MM.1S (cell line): ENCODE results near the gene KNOP1.

Experiments
- DNase-seq: peaks from one replicate; pipeline ENCODE4 v3.0.0-alpha.2; 2015
- H2AFZ ChIP-seq: fragments of 300-600 bp; sonication (generic); 2 replicates; pipeline ENCODE4 v1.6.0; 2016; ENCODE audit warnings: antibody characterized with exemption, low read length
- H3F3A ChIP-seq: fragments of 300-600 bp; sonication (generic); 2 replicates; pipeline ENCODE4 v1.6.1; 2016; ENCODE audit warnings: mild to moderate bottlenecking, antibody characterized with exemption, low read length, moderate library complexity, mixed read lengths; ENCODE audit not compliant: insufficient read depth
- H3K27ac ChIP-seq: fragments of 300-600 bp; sonication (generic); 2 replicates; pipeline ENCODE4 v1.5.1; 2016; ENCODE audit warnings: mild to moderate bottlenecking, low read length
- H3K27me3 ChIP-seq: fragments of 300-600 bp; sonication (generic); replicated peaks from 2 replicates; pipeline ENCODE4 v1.6.0; 2016; ENCODE audit warnings: low read length; ENCODE audit not compliant: insufficient read depth
- H3K36me3 ChIP-seq: fragments of 300-600 bp; sonication (generic); replicated peaks from 2 replicates; pipeline ENCODE4 v1.6.1; 2016; ENCODE audit warnings: mild to moderate bottlenecking, low read length, mixed read lengths; ENCODE audit not compliant: insufficient read depth
- H3K4me1 ChIP-seq: fragments of 300-600 bp; sonication (generic); 2 replicates; pipeline ENCODE4 v1.6.1; 2016; ENCODE audit warnings: low read length, mixed read lengths
- H3K4me2 ChIP-seq: fragments of 300-600 bp; sonication (generic); 2 replicates; pipeline ENCODE4 v1.6.0; 2016; ENCODE audit warnings: low read depth, low read length
- H3K4me3 ChIP-seq: fragments of 300-600 bp; sonication (generic); 2 replicates; pipeline ENCODE4 v1.5.1; 2016; ENCODE audit warnings: low read length, mixed read lengths
- H3K79me2 ChIP-seq: fragments of 300-600 bp; sonication (generic); 2 replicates; pipeline ENCODE4 v1.6.1; 2016; ENCODE audit warnings: mixed run types, low read length, mixed read lengths
- H3K9ac ChIP-seq: fragments of 300-600 bp; sonication (generic); 2 replicates; pipeline ENCODE4 v1.6.1; 2016; ENCODE audit warnings: low read length, mixed read lengths
- H3K9me2 ChIP-seq: fragments of 300-600 bp; sonication (generic); replicated peaks from 2 replicates; pipeline ENCODE4 v1.6.1; 2016; ENCODE audit warnings: mild to moderate bottlenecking, low read length, mixed read lengths; ENCODE audit not compliant: insufficient read depth
- H3K9me3 ChIP-seq: fragments of 300-600 bp; sonication (generic); replicated peaks from 2 replicates; pipeline ENCODE4 v1.6.1; 2016; ENCODE audit warnings: mild to moderate bottlenecking, low read length, mixed read lengths; ENCODE audit not compliant: insufficient read depth
- H4K20me1 ChIP-seq: fragments of 300-600 bp; sonication (generic); 2 replicates; pipeline ENCODE4 v1.6.1; 2016; ENCODE audit warnings: mild to moderate bottlenecking, low read length, moderate library complexity, mixed read lengths; ENCODE audit not compliant: insufficient read depth
- EZH2 ChIP-seq: fragments of 300-600 bp; sonication (generic); optimal IDR thresholded peaks from 2 replicates; pipeline ENCODE3; 2017; ENCODE audit warnings: low read depth, mild to moderate bottlenecking, antibody characterized with exemption, low read length, mixed read lengths
- EZH2phosphoT487 ChIP-seq: fragments of 300-600 bp; sonication (generic); IDR thresholded peaks from 2 replicates; pipeline ENCODE4 v1.6.1; 2018; ENCODE audit warnings: antibody characterized with exemption, low read length
- TF ChIP-seq, protein P1 (sequence below): fragments of 300-600 bp; sonication (generic); IDR thresholded peaks from 2 replicates; pipeline ENCODE4 v1.5.1; 2016; ENCODE audit warnings: antibody characterized with exemption, low read length, mixed read lengths

The KNOP1 gene

DNA sequence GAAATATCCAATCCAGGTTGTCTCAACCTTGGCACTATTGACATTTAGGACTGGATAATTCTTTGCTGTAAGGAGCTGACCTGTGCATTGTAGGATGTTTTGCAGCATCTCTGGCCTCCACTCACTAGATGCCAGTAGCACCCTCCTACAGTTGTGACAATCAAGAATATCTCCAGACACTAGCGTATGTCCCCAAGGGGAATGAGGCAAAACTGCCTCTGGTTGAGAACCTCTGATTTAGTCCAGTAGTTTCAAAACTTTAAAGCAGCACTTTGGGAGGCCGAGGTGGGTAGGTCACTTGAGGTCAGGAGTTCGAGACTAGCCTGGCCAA lies 48.5 kb upstream of the KNOP1 start:
- H3K4me2 ChIP-seq: no peak overlapping the region

DNA sequence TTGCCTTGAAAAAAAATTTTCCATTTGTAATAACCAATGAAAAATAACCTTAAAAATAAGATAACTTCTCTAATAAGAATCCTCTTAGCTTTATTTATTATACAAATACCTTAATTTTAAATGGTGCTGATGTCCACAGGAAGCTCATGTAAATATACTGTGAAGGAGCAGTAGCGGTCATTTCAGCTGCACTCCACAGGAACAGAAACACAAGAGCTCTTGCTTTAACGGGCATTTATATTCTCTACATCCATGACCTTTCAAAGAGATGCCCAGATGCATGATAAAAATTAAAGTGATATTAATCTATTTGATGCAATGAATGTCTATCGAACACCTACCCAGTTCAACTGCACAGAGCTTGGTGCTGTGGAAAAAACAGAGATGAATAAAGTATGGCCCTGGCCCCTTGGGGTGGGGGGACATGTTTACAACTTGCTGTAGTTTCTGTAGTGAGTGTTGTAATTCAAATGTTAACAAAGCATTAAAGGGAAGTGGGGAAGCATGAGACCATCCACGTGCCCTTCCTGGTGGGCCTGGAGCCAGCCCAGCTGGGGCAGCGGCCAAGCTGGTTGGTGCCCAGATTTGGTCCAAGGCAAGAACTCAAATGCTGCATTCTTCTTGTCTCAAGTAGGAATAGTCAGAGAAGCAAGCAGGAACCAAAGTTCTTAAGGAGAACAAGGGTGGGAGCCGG lies 48.0 kb upstream of the KNOP1 start:
- H3F3A ChIP-seq: no peaks in the 10 kb centered on the region
- no peaks in the 10 kb centered on the region for H3K27me3 ChIP-seq
- H2AFZ ChIP-seq: no peak overlapping the region
- H4K20me1 ChIP-seq: no peaks in the 10 kb centered on the region
- no peaks in the 10 kb centered on the region for H3K79me2 ChIP-seq
- DNase-seq: no peak
- no peaks in the 10 kb centered on the region for H3K4me1 ChIP-seq
- no peak overlapping the region for H3K4me2 ChIP-seq
- no peak overlapping the region for H3K4me3 ChIP-seq
- no peak overlapping the region for H3K9ac ChIP-seq
- no peaks in the 10 kb centered on the region for H3K9me3 ChIP-seq
- TF ChIP-seq EZH2phosphoT487 (no peak), EZH2 (no peak)
- TF ChIP-seq, protein P1, sequence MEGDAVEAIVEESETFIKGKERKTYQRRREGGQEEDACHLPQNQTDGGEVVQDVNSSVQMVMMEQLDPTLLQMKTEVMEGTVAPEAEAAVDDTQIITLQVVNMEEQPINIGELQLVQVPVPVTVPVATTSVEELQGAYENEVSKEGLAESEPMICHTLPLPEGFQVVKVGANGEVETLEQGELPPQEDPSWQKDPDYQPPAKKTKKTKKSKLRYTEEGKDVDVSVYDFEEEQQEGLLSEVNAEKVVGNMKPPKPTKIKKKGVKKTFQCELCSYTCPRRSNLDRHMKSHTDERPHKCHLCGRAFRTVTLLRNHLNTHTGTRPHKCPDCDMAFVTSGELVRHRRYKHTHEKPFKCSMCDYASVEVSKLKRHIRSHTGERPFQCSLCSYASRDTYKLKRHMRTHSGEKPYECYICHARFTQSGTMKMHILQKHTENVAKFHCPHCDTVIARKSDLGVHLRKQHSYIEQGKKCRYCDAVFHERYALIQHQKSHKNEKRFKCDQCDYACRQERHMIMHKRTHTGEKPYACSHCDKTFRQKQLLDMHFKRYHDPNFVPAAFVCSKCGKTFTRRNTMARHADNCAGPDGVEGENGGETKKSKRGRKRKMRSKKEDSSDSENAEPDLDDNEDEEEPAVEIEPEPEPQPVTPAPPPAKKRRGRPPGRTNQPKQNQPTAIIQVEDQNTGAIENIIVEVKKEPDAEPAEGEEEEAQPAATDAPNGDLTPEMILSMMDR: no peak
- no peak overlapping the region for H3K27ac ChIP-seq
- no peaks in the 10 kb centered on the region for H3K36me3 ChIP-seq
- H3K9me2 ChIP-seq: no peaks in the 10 kb centered on the region

More for the DNA sequence above, 48.5 kb upstream of the KNOP1 start:
- no peak overlapping the region for H3K27ac ChIP-seq
- no peaks in the 10 kb centered on the region for H4K20me1 ChIP-seq
- H3K36me3 ChIP-seq: no peaks in the 10 kb centered on the region
- H3K9ac ChIP-seq: no peak overlapping the region
- H3K4me1 ChIP-seq: no peaks in the 10 kb centered on the region
- H3K9me2 ChIP-seq: no peaks in the 10 kb centered on the region
- no peaks in the 10 kb centered on the region for H3K79me2 ChIP-seq
- no peak overlapping the region for H2AFZ ChIP-seq
- no peaks in the 10 kb centered on the region for H3K9me3 ChIP-seq
- no peak overlapping the region for H3K4me3 ChIP-seq
- DNase-seq: no peak
- H3K27me3 ChIP-seq: no peaks in the 10 kb centered on the region
- TF ChIP-seq EZH2: no peak
- no peak for TF ChIP-seq EZH2phosphoT487
- TF ChIP-seq, protein P1: no peak
- H3F3A ChIP-seq: no peaks in the 10 kb centered on the region

DNA sequence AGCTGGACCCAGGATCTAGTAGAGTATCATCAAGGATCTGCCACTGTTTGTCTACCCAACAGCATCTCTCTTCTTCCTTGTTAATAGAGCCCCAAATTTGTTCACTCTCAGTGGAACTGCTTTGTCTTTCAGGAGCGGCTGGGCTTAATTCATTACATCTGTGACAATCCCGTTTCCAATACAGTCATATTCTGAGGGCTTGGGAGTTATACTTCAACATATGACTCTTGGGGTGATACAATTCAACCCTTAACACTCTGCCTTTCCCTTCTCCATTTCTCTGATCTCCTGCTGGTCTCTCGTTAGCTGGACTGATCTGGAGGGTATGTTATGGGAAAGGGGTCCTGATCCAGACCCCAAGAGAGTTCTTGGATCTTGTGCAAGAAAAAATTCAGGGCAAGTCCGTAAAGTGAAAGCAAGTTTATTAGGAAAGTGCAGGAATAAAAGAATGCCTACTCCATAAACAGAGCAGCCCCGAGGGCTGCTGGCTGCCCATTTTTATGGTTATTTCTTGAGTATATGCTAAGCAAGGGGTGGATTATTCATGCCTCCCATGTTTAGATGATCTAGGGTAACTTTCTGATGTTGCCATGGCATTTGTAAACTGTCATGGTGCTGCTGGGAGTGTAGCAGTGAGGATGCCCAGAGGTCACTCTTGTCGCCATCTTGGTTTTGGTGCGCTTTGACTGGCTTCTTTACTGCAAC lies 42.5 kb upstream of the KNOP1 start:
- Histone ChIP-seq H4K20me1 (no peaks in the 10 kb centered on the region), H3K9me2 (no peaks in the 10 kb centered on the region), H3K9me3 (no peaks in the 10 kb centered on the region), H3K9ac (no peak overlapping the region), H3K4me1 (no peaks in the 10 kb centered on the region), H2AFZ (no peak overlapping the region), H3K79me2 (no peaks in the 10 kb centered on the region), H3K36me3 (no peaks in the 10 kb centered on the region), H3K4me3 (no peak overlapping the region), H3K4me2 (no peak overlapping the region), H3F3A (no peaks in the 10 kb centered on the region), H3K27me3 (no peaks in the 10 kb centered on the region), H3K27ac (no peak overlapping the region)
- no peak for TF ChIP-seq EZH2phosphoT487
- TF ChIP-seq, protein P1: no peak
- TF ChIP-seq EZH2: no peak
- DNase-seq: no peak
